Sciatic nerve (tissue), 2 donors: ENCODE results near the gene HSPB9. TPM values are rescaled to one million over a fixed set of nuclear protein-coding genes. Genes with fewer than 3 reads are reported as not detected.

Source experiments
- ATAC-seq: fragments of 200-7000 bp; cut with Tn5 transposase; one replicate; pipeline ENCODE4 v1.9.1; 2020; ENCODE audit warnings: mild to moderate bottlenecking, moderate library complexity
- DNase-seq: peaks from one replicate; pipeline ENCODE4 v3.0.0-alpha.2; 2020; ENCODE audit warnings: low spot score
- intact Hi-C: fragments of 100-400 bp; cut with DNase I; formaldehyde crosslinking; loops from one replicate; pipeline ENCODE4 v1.14.2; 2022
- total RNA-seq: library from RNA; stranded (reverse); fragmentation: NEBNext Ultra II Directional; extraction: Animal tissue kit (Norgen Biotek cat#: 25700); gene quantifications from one replicate; pipeline ENCODE4 v1.2.1, GENCODE V29; 2021
- donor health status: DM: no; HTN: no; CAD: no.
- donor health status: DM: no; HTN: no; CAD: no.

HSPB9 gene
- total RNA-seq, 1 donor from 2014 or later = not detected

DNA sequence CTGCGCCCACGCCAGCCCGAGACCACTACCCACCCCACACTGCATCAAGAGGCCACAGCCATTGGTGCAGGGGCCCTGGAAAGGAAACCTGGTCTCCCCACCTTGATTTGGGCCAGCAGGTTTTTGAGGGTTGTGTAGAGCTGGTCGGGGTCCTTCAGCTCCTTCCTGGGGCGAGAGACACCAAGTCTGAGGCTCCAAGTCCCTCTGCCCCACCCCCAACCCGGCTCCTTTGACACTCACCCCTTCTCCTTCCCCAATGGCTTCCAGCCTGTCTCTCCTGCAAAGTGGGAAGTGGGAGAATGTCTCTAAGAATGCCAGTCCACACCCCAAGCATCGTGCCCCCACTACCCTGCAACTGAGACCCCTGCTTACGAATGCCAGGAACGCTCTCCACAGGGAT is 8.5 kb upstream of the HSPB9 start:
- ATAC-seq = no peak
- DNase-seq = no peak
- intact Hi-C loops = loop anchor here (5.0 kb wide), 2 partner anchors 47 to 87 kb away; no protein-coding TSS in a partner anchor

DNA sequence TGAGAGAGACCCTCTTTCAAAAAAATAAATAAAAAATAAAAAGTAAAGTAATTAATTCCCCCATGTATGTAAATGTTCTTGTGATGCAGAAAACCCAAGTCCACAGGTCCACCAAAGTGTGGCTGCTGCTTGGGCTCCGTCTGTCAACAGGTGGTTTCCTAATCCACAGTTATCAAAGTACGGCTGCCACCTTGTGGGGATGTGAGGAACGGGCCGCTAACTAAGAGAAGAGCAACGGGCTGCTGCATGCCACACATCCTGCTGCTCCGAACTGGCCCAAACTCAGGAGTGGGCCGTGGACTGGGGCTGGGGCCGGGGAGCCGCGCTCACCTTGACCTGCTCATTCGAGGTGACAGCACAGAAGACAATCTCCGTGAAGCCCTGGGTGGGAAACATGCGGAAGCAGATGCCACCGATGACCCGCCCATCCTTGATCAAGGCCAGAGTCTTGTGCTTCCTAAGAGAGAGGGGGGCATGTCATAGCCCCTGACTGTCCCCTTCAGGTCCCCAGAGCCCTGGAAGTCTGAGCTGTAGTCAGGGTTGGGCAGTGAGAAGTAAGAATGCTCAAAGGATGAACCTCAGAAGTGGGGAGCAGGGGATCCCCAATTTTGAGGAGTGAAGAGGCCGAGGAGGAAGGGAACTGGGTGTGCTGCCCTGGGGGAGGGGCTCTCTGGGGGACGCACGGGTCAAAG is 5.8 kb upstream of the HSPB9 start:
- intact Hi-C loops = loop anchor here (5.0 kb wide), 1 partner anchor 155 kb away; no protein-coding TSS in a partner anchor
- peak; percentile 91 for DNase-seq
- peak; percentile 18 for ATAC-seq

DNA sequence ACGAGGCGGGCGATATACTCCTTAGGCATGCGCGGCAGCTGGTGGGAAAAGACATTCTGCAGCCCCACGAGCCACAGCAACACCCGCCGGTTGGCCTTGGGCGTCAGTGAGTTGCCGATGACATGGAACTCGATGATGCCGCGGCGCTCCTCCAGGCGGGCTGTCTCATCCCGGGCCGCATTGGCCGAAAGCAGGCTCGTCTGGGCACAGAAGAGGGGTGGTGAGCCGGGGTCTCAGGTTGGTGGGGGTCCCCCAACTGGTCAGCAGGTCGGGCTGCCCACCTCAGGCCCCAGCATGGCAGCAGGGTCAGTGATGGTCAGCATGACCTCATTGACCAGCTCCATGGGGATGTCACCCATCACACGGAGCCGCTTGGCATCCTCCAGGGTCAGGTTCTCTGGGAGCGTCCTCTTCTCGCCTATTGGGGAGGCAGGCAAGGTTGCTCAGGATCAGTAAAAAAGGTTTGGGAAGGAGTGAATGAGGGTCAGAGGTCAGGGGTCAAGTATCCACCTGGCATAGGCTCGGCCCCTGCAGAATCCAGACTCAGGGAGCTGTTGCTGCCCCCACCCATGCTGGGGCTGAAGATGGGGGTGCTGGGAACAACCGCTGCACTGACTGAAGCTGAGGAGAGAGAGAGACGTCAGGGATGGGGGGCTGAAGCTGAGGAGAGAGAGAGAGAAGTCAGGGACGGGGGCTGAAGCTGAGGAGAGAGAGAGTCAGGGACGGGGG is 5.0 kb upstream of the HSPB9 start:
- ATAC-seq (no peak), DNase-seq (no peak)
- intact Hi-C loops = loop anchor here (5.0 kb wide), 1 partner anchor 155 kb away; no protein-coding TSS in a partner anchor

DNA sequence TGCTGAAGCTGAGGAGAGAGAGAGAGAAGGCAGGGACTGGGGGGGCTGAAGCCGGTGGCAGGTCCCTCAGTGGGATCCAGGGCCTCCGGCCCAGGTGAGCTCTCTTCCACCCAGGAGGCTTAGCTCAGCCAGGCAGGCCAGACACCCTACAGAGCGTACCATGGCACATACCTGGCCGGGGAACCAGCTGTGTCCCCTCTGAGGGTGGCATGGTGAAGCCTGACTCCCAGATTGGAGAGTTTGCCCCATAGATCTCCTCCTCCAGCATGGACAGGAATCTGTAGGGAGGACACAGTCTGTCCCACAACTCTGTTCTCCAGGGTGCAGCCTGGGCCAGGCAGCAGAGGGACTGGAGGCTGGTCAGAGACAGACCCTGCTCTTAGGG is 4.5 kb upstream of the HSPB9 start:
- no peak for DNase-seq
- no peak for ATAC-seq
- intact Hi-C loops = loop anchor here (5.0 kb wide), 1 partner anchor 156 kb away; no protein-coding TSS in a partner anchor

DNA sequence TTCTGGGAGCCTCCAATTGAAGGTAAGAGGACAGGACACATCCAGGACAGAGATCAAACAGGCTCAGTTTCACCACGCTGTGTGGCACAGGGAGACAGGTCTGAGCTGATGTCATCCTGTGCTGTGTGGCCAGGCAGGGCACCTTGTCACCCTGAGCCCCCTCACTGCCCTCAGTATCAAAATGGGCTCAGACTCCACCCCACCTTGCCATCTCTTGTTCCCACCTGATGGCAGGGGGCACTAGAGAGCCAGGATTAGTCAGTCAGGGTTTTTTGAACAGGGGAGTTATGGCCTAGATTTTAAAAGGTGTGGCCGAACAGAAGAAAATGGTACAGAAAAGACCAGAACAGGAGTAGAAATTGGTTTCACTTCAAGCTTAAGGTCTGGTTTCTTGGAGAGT is 4.1 kb upstream of the HSPB9 start:
- DNase-seq (no peak), ATAC-seq (no peak)
- intact Hi-C loops = loop anchor here (5.0 kb wide), 1 partner anchor 156 kb away; no protein-coding TSS in a partner anchor

DNA sequence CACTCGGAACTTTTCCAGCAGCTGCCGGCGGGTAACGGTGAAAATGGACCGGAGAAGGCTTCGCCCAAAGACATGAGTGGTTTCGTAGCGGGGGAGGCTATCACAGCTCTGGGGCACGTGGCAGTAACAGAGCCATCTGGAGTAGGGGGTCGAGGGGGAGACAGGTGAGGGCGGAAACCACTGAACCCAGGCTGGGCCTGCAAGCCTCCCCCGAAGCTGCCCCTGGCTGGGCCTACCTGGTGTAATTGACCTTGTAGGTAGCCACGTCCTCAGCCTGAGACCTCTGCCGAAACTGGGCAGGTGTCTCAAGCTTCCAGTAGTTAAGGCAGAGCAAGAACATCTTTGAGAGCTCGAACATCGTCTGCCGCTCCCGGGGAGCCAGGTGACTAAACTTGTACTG is 3.3 kb upstream of the HSPB9 start:
- intact Hi-C loops = loop anchor here (5.0 kb wide), 1 partner anchor 157 kb away; no protein-coding TSS in a partner anchor
- ATAC-seq (no peak), DNase-seq (no peak)

DNA sequence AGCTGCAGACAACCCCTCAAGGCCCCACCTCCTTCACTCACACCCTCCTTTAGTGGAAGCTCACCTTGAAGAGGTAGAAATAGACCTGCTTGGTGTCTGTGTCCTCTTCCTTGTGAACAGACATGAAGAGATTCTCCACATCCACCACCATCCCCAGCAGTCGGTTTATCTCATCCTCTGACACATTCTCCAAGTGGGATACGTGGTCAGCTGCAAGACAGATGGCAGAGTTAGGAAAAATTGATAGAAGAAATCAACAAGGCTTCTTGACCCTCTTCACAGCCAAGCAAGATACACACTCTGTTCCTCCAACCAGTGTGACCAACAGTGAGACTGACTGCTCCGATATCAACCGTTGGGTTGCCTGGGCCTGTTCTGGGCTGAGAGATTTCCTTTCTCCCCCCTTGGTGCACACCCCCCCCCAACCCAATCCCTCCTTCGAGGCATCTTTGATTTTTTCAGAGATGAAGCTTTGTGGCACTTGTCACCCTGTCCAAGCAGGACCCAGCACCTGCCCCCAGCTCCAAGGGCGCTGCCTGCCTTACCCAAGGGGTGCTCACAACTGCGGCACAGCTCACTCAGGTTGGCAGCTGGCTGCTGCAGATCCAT is 2.3 kb upstream of the HSPB9 start:
- no peak for ATAC-seq
- no peak for DNase-seq
- intact Hi-C loops = no loop called here

DNA sequence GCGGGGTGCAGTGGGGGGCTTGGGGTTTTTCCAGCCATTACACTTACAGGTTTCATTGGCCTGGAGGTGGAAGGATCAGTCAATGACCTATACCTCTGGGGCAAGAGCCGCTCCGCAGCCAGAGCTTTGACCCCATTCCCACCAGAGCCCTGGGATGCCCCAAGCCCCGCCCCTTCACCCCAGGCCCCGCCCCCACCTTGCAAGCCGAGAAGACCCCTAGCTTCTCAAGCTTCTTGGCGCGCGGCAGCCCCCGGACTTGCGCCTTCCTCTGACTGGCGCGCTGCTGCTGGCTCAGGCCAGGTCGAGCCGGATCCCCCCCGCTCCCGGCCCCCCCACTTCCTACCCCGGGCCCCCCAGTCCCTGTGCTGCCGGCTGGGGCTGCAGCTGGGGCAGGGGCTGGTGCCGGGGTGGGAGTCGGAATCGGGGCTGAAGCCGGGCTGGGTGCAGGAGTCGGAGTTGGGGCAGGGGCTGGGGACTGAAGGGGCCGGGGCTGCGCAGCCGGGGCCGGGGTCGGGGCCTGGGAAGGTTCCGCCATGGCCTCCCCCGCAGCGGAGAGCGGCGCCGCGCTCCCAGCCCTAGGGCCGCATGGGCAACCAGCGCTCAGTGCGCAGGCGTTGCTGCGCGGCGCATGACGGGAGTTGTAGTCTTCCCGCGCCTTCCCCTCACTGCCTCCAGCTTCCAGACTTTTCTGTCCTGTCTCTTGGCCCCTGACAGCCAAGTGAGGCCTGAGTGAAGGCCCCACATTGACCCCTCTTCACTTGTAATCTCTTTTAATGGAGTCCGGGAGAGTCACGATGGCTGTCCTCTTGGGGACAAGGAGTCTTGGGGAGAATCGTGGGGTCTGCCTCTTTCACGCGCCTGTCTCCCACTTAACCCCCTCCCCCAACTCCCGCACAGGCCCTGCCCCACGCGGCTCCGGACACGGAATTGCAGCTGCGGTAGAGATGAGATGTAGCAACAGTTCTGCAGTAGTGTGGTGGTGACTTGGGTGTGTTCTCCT is 1.5 kb upstream of the HSPB9 start, which contains the start of gene KAT2A:
Gene KAT2A (minus strand): TSS at position 598 of the 1,000 bp plus-strand sequence. CDS start 63 bp downstream, at position 535.
- intact Hi-C loops = no loop called here
- peak; percentile 88 for DNase-seq

DNA sequence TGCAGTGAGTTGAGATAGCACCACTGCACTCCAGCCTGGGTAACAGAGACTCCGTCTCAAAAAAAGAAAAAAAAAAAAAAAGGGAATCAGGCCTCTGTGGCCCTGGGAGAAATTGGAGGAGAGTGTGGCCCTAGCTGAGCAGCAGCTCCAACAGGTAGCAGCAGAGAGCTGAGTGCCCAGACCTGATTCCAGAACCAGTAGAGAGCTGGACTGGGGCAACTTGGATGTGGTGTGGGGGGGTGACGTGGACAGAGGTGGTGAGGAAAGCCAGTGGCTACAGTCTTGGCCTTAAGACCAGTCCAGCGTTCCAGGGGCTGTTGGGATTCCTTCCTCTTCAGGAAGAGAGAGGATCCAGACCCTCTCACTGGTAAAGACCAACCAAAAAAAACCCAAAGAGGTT is 1.7 kb downstream of the HSPB9 start:
- ATAC-seq = no peak
- intact Hi-C loops = no loop called here
- no peak for DNase-seq

More for the DNA sequence above, 1.5 kb upstream of the HSPB9 start, which contains the start of gene KAT2A:
- peak; percentile 92 for ATAC-seq

DNA sequence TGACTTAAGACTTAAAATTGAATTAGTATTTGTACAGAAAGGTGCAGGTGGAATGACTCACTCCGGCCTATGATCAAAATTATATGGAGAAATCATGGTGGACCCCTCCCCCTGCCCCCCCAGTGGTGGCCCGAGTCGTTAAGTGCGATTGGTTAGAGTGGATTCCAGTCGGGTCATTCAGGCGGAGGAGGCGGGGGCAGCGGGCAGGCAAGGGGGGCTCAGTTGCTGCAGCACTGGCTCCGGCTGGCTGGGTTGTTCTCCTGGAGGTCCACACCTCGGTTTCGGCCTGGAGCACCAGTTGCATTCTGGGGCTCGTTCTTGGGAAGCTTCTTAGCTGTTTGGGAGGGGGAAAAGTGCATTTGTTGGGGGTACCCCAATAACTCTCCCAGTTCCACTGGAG is 3.0 kb downstream of the HSPB9 start:
- intact Hi-C loops = no loop called here
- ATAC-seq = no peak
- no peak for DNase-seq

DNA sequence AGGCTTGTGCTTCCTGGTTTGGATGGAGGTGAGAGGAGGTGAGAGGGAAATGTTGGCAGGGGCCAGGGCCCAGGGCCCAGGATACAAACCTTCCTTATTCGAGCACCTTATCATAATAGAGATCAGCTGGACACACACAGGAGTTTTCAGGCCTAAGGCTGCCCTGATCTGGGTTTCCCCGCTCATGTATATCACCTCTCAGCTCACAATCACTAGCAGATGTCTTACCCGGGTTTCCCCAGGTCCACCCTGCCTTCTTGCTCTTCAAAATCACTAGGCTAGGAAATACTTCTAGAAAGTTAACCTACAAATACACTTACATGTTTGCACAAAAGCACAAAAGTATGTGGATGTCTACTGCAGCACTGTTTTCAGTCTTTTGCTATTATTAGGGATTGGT is 4.2 kb downstream of the HSPB9 start:
- intact Hi-C loops = loop anchor here (1.0 kb wide), 1 partner anchor 42 kb away; no protein-coding TSS in a partner anchor
- no peak for DNase-seq
- ATAC-seq = no peak

DNA sequence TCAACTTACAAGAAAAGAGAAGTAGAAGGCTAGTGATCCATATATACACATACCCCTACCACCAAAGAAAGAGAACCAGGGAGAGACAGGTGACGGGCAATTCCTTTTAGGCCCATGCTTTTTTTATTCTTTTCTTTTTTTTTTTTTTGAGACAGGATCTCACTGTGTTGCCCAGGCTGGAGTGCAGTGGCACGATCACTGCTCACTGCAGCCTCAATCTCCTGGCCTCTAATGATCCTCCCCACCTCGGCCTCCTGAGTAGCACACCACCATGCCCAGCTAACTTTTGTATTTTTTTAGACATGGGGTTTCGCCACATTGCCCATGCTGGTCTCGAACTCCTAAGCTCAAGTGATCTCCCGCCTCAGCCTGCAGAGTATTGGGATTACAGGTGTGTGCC is 4.8 kb downstream of the HSPB9 start:
- intact Hi-C loops = no loop called here
- no peak for ATAC-seq
- DNase-seq = no peak

DNA sequence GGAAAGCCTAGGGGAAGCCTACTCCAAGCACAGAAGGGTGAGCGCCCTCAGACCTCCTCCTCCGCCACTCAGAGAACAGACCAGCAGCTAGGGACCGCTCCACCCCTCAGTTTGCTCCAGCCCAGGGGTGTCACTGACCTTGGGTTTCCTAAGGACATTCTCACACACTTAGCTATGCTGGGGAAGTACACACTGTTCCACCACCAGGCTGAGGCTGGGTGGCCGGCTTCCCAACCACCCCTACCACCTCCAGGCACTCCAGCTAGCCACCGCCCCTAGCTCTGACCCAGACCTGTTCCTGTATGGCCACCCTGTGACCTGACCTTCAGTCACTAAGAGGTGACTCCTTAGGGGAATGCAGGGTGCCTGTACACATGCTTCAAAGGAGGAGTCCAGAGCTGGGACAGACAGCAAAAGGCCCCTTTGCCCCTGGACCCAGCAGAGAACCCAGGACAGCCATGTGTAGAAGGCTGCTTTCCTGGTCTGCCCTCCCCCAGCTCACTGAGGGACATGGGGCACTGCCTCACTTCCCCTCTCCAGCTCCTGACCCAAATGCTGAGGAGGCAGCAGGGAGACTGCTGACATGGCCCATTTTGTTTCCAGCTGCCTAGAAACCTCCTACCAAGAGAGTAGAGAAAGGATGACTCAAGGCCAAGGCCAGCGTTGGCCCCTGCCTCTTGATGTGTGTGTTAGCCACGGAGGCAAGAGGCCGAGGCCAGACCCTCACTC is 6.7 kb downstream of the HSPB9 start:
- peak; percentile 61 for ATAC-seq

DNA sequence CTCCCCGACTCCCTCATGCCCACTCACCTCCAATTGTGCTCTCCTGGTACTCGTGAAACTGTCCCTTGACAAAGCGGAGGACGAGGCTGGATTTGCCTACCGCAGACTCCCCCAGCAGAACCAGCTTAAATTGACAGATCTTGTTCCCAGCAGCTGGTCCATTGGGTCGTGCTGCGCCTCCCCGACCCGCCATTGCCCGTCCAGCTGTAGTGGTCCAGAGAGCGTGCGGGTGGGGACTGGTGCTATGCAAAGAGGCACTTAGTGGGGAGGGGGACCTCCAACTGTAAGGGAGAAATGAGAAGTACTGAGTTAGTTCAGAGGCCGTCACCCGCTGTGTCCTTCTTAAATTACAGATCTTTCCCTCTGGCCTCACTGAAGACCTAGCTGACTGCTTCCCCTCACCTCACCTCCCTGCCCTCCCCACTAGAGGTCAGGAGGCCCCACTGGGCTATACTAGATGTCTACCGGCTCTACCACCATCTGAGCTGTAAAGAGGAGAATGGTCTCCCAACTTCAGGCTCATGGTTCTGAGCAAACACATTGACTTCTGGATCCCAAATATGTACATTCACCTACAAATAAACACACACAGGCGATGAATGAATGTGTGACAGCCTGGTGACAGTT is 7.8 kb downstream of the HSPB9 start:
- no peak for ATAC-seq
- DNase-seq = no peak
- intact Hi-C loops = no loop called here

More for the DNA sequence above, 6.7 kb downstream of the HSPB9 start:
- no peak for DNase-seq
- intact Hi-C loops = no loop called here

DNA sequence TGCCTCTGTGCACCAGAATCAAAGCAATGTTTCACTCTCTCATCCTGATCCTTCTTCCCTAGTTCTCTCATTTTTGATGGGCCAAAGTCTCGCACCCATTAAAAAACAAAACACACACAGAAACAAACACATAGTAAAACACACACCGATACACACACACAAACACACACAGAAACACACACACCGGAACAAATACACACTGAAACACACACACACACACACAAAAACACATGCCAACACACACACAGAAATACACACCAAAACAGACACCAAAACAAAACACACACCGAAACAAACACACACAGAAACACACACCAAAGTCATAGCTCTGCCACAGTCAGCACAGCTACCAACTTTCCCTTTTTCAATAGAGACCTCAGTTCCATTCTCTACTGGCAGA is 8.6 kb downstream of the HSPB9 start:
- intact Hi-C loops = no loop called here
- no peak for ATAC-seq
- DNase-seq = no peak

DNA sequence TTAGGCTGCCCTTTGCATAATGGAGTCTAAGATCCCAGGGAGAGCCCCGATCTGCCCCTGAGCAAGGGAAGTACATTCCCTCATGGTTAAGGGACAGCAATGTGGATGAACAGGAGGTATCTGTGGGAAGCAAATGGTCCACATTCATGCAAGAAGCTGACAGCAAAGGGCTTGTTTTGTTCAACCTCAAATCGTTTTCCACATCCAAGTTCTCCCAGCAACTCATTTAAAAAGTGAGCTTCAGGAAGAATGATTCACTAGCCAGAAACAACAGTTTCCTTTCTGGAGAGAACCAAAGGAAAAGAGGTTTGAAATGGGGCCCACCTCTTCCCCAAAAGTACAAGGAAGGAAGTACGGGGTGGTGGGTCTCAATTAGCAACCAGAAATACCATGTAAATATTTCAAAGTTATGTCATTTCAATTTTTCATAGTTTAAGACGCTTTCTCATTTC is 9.4 kb downstream of the HSPB9 start:
- ATAC-seq (no peak), DNase-seq (no peak)
- intact Hi-C loops = no loop called here

DNA sequence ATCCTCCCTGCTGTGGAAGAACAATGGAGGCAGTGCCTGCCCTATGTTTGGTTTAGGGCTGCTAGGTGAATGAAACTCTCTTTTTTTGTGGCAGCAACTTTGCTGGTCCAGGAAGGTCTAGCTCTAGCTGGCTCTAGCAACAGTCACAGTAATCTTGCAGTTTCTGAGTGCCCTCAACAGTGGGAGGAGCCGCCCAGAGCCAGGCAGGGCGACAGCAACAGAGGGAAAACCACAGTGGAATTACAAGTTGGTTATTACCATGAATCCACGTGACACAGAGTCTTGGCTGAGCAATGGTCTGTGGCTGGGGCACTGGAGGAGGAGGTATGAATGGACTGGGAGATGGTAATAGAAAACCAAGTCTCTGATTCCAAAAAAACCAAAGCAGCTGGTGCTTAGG is 10.3 kb downstream of the HSPB9 start:
- intact Hi-C loops = no loop called here
- DNase-seq = no peak

More for the DNA sequence above, 10.3 kb downstream of the HSPB9 start:
- ATAC-seq = peak; percentile 62
